Memory B cell (primary cell): ENCODE results near the gene PNMT.

Source experiments
- ATAC-seq: fragments of 150-1000 bp; cut with Tn5 transposase; 2 replicates; pipeline ENCODE4 v1.10.0; 2021; ENCODE audit warnings: low read depth, mild to moderate bottlenecking, moderate library complexity
- DNase-seq, 2 donors: peaks; one replicate each; pipeline ENCODE4 v3.0.0; 2022; ENCODE audit warnings: low spot score in 2 of 2
- H3K27ac Mint-ChIP-seq: one replicate; pipeline ENCODE4 v1.8.0; 2022; ENCODE audit warnings: mild to moderate bottlenecking, moderate library complexity, mixed read lengths
- H3K27me3 Mint-ChIP-seq: one replicate; pipeline ENCODE4 v1.8.0; 2022; ENCODE audit warnings: mixed read lengths
- H3K36me3 Mint-ChIP-seq: one replicate; pipeline ENCODE4 v1.8.0; 2022; ENCODE audit warnings: mild to moderate bottlenecking, mixed read lengths
- H3K4me1 Mint-ChIP-seq: one replicate; pipeline ENCODE4 v1.8.0; 2022; ENCODE audit warnings: mixed read lengths
- H3K4me3 Mint-ChIP-seq: one replicate; pipeline ENCODE4 v1.8.0; 2022; ENCODE audit warnings: mild to moderate bottlenecking, moderate library complexity, mixed read lengths
- H3K9me3 Mint-ChIP-seq: one replicate; pipeline ENCODE4 v1.8.0; 2022; ENCODE audit warnings: mixed read lengths

PNMT gene

DNA sequence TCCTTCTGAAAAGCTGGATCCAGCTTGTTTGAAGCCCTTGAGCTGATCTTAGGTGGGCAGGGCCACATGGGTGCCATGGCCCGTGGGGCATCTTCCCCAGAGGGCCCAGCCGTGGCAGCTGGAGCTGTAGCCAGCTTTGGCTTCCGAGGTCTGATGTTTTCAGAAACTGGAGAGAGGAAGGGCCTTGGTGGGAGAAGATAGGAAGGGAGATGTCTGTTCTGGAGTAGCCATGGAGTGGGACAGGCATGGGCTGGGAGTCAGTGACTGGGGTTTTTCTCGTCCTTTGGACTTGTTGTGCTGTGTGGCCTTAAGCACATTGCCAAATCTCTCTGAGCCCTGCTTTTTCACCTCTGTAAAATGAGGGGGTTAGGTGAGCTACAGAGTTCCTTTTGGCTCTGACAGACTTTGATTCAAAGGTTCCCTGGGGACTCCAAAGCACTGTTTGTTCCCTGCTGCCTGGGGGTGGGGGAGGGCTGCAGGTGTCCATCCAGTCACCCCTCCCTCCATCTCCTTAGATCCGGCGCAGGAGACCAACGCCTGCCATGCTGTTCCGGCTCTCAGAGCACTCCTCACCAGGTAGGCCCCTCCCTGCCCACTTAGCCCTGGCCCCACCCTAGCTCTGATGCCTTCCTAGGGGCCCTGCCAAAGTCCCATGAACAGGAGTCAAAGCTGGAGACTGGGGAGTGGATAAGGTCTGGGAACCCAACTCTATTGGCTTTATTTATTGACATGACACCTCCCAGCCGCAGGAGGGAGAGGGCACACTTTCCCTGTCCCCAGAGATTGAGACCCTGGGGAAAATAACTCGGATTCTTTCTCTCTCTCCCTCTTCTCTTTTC is 39.4 kb upstream of the PNMT start:
- Mint-ChIP-seq H3K4me3 (no peak overlapping the region), H3K4me1 (peaks cover 19% of the 10 kb centered on the region), H3K27me3 (peaks cover 31% of the 10 kb centered on the region), H3K27ac (no peak overlapping the region), H3K36me3 (no peaks in the 10 kb centered on the region), H3K9me3 (no peaks in the 10 kb centered on the region)
- no peak for DNase-seq
- ATAC-seq = no peak

GRCh38 chr17:39629494-39629880 is 38.8 kb upstream of the PNMT start:
- ATAC-seq = no peak
- H3K9me3 Mint-ChIP-seq = no peaks in the 10 kb centered on the region
- peaks cover 18% of the 10 kb centered on the region for H3K4me1 Mint-ChIP-seq
- H3K27ac Mint-ChIP-seq = no peak overlapping the region
- no peak overlapping the region for H3K4me3 Mint-ChIP-seq
- peaks cover 31% of the 10 kb centered on the region for H3K27me3 Mint-ChIP-seq
- H3K36me3 Mint-ChIP-seq = no peaks in the 10 kb centered on the region
- no peak for DNase-seq

- no peaks in the 10 kb centered on the region for H3K36me3 Mint-ChIP-seq
- DNase-seq = no peak
Observed at GRCh38 chr17:39629898-39630297, 38.4 kb upstream of the PNMT start.

GRCh38 chr17:39631403-39631802 is 36.9 kb upstream of the PNMT start:
- H3K4me3 Mint-ChIP-seq = no peak overlapping the region
- H3K9me3 Mint-ChIP-seq = no peaks in the 10 kb centered on the region
- peaks cover 19% of the 10 kb centered on the region for H3K27me3 Mint-ChIP-seq
- no peak for ATAC-seq
- H3K36me3 Mint-ChIP-seq = no peaks in the 10 kb centered on the region
- peaks cover 12% of the 10 kb centered on the region for H3K4me1 Mint-ChIP-seq
- H3K27ac Mint-ChIP-seq = no peak overlapping the region
- no peak for DNase-seq

More at GRCh38 chr17:39629898-39630297, 38.4 kb upstream of the PNMT start:
- no peak overlapping the region for H3K27ac Mint-ChIP-seq
- peaks cover 29% of the 10 kb centered on the region for H3K27me3 Mint-ChIP-seq
- H3K4me3 Mint-ChIP-seq = no peak overlapping the region
- no peaks in the 10 kb centered on the region for H3K9me3 Mint-ChIP-seq
- ATAC-seq = no peak
- H3K4me1 Mint-ChIP-seq = peaks cover 16% of the 10 kb centered on the region

DNA sequence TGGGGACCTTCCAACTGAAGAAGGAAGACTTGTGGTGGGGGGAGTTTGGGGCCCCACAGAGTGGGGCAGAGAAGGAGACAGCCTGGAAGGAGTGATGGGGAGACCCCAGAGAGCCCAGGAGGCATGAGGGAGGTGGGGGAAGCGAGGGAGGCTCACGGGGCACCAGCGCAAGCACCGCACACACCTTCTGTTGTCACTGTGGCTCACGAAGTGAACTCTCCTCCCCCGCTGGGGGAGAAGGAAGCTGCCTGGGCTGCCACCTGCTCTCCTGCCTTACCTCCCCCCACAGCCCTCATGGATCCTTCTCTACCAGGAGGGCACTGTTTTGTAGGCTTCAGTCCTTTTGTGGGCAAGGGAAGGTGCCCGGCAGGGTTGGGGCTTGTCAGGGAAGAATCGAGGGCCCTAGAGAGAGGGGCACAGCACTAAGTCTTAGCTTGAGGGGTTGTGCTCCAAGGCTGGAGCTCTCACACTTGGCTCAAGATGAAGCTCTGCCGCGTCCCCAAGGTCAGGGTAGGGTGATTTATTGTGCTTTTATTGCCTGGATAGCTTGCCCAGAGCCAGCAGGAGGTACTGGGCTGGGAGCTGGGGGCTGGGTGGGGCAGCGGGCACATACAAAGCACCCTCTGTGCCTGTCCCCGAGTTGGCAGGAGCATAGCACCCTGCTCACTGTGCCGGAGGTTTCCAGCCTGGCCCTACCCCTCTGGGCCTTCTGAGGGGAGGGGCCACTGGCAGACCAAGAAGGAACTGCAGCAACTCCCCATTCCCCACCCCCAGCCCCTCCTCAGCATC is 35.9 kb upstream of the PNMT start:
- ATAC-seq = no peak
- no peak for DNase-seq
- no peak overlapping the region for H3K4me3 Mint-ChIP-seq
- peaks cover 11% of the 10 kb centered on the region for H3K4me1 Mint-ChIP-seq
- peaks cover 17% of the 10 kb centered on the region for H3K27me3 Mint-ChIP-seq
- no peak overlapping the region for H3K27ac Mint-ChIP-seq
- H3K9me3 Mint-ChIP-seq = no peaks in the 10 kb centered on the region
- H3K36me3 Mint-ChIP-seq = no peaks in the 10 kb centered on the region

GRCh38 chr17:39633570-39634183 is 34.6 kb upstream of the PNMT start:
- DNase-seq = no peak
- peaks cover 21% of the 10 kb centered on the region for H3K4me1 Mint-ChIP-seq
- ATAC-seq = no peak

GRCh38 chr17:39634384-39634871 is 33.8 kb upstream of the PNMT start:
- no peaks in the 10 kb centered on the region for H3K36me3 Mint-ChIP-seq
- H3K4me3 Mint-ChIP-seq = no peak overlapping the region
- H3K27ac Mint-ChIP-seq = no peak overlapping the region
- ATAC-seq = no peak
- H3K27me3 Mint-ChIP-seq = peaks cover 10% of the 10 kb centered on the region
- no peaks in the 10 kb centered on the region for H3K9me3 Mint-ChIP-seq
- peaks cover 25% of the 10 kb centered on the region for H3K4me1 Mint-ChIP-seq
- DNase-seq = peak; percentile 40 to 44

More at GRCh38 chr17:39633570-39634183, 34.6 kb upstream of the PNMT start:
- no peaks in the 10 kb centered on the region for H3K9me3 Mint-ChIP-seq
- H3K27ac Mint-ChIP-seq = no peak overlapping the region
- no peaks in the 10 kb centered on the region for H3K36me3 Mint-ChIP-seq
- H3K4me3 Mint-ChIP-seq = no peak overlapping the region
- peaks cover 11% of the 10 kb centered on the region for H3K27me3 Mint-ChIP-seq

DNA sequence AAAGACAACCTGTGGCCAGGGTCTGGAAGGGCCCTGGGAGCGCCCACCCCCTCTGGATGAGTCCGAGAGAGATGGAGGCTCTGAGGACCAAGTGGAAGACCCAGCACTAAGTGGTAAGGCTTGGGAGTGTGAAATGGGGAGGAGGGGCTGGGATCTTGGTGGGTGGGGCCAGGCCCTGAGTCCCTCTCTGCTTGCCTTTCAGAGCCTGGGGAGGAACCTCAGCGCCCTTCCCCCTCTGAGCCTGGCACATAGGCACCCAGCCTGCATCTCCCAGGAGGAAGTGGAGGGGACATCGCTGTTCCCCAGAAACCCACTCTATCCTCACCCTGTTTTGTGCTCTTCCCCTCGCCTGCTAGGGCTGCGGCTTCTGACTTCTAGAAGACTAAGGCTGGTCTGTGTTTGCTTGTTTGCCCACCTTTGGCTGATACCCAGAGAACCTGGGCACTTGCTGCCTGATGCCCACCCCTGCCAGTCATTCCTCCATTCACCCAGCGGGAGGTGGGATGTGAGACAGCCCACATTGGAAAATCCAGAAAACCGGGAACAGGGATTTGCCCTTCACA is 32.6 kb upstream of the PNMT start:
- H3K4me3 Mint-ChIP-seq = peak overlapping the region; percentile 86
- no peak for DNase-seq
- no peaks in the 10 kb centered on the region for H3K36me3 Mint-ChIP-seq
- peak overlapping the region; percentile 53 for H3K27ac Mint-ChIP-seq
- no peaks in the 10 kb centered on the region for H3K9me3 Mint-ChIP-seq
- peaks cover 34% of the 10 kb centered on the region for H3K4me1 Mint-ChIP-seq
- ATAC-seq = no peak
- peaks cover 9% of the 10 kb centered on the region for H3K27me3 Mint-ChIP-seq

- Mint-ChIP-seq H3K4me3 (peak overlapping the region; percentile 86), H3K27ac (peak overlapping the region; percentile 53), H3K36me3 (no peaks in the 10 kb centered on the region), H3K27me3 (peaks cover 4% of the 10 kb centered on the region), H3K4me1 (peaks cover 36% of the 10 kb centered on the region), H3K9me3 (no peaks in the 10 kb centered on the region)
- DNase-seq = no peak
- peak; percentile 22 for ATAC-seq
Observed at GRCh38 chr17:39636587-39636926, 31.7 kb upstream of the PNMT start.

DNA sequence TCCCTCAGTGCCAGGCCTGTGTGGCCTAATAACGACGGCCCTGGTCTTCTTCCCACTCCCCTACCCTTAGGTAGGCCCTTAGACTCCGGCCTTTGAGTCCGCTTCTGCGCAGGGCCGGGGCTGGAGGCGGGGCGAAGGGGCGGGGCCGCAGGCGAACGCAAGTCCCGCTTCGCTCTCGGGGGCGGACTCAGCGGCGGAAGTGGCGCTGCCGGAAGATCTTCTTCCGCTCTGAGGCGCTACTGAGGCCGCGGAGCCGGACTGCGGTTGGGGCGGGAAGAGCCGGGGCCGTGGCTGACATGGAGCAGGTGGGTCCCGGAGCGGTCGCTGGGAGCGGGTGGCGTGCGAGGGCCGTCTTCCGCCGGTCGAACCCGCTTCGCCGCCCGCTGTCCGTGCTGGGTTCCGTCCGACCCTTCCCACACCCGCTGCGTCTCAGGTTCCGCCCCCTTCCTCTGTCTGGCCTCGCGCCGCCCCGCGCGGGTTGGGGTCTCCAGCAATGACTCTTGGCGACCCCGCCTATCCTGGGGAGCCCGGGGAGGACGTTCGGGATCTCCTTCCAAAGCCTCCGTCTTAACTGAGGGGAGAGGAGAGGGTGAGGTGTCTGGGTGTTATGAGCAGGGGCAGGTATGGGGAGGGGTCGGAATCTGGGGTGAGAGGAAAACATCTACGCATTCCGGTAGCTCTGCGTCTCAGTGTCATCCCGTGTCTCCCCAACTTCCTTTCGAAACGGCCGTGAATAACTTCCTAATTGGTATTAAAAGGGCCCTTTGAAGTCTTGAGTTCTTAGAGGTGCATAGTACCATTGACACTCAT is 31.1 kb upstream of the PNMT start, which contains the start of gene STARD3:
STARD3 (plus strand) TSS at position 218 of the 810 bp plus-strand sequence. CDS start 16,388 bp downstream, outside the sequence.
- DNase-seq = peak; percentile 85 to 87

GRCh38 chr17:39638317-39638716 is 29.9 kb upstream of the PNMT start:
- Mint-ChIP-seq H3K9me3 (no peaks in the 10 kb centered on the region), H3K27ac (peak overlapping the region; percentile 53), H3K27me3 (no peaks in the 10 kb centered on the region), H3K4me3 (peak overlapping the region; percentile 86), H3K4me1 (peaks cover 43% of the 10 kb centered on the region), H3K36me3 (no peaks in the 10 kb centered on the region)
- ATAC-seq = no peak
- no peak for DNase-seq

More for the DNA sequence above, 31.1 kb upstream of the PNMT start, which contains the start of gene STARD3:
- no peaks in the 10 kb centered on the region for H3K36me3 Mint-ChIP-seq
- peak within 1 kb of the TSS; percentile 86 for H3K4me3 Mint-ChIP-seq
- no peaks in the 10 kb centered on the region for H3K27me3 Mint-ChIP-seq
- no peaks in the 10 kb centered on the region for H3K9me3 Mint-ChIP-seq
- peak within 1 kb of the TSS; percentile 53 for H3K27ac Mint-ChIP-seq
- ATAC-seq = peak; percentile 94
- H3K4me1 Mint-ChIP-seq = peaks cover 37% of the 10 kb centered on the region

- Mint-ChIP-seq H3K4me1 (peaks cover 40% of the 10 kb centered on the region), H3K4me3 (no peak overlapping the region), H3K27me3 (no peaks in the 10 kb centered on the region), H3K9me3 (no peaks in the 10 kb centered on the region), H3K36me3 (no peaks in the 10 kb centered on the region), H3K27ac (no peak overlapping the region)
- no peak for DNase-seq
- ATAC-seq = no peak
Observed at GRCh38 chr17:39639043-39639442, 29.2 kb upstream of the PNMT start.
